SK-N-SH (cell line): Measurements from ENCODE around the gene PHTF1. TPM values are rescaled to one million over a fixed set of nuclear protein-coding genes. Genes with fewer than 3 reads are reported as not detected.

Source experiments
- CTCF ChIA-PET: fragments of 300-600, 350-600 bp; formaldehyde crosslinking; extraction: SDS; loops from one replicate; lab custom pipeline; 2021; lab: Yijun Ruan, JAX
- POLR2A ChIA-PET: fragments of 350-600 bp; sonication (Branson Sonifier 250); formaldehyde crosslinking; extraction: SDS; loops from one replicate; lab custom pipeline; 2020; ENCODE audit warnings: antibody characterized with exemption, inconsistent platforms; lab: Yijun Ruan, JAX
- DNase-seq: peaks from one replicate; pipeline ENCODE4 v3.0.0; 2012
- H2AFZ ChIP-seq: fragments of 200-600 bp; sonication (generic); 2 replicates; pipeline ENCODE4 v1.8.1; 2016; ENCODE audit warnings: antibody characterized with exemption, mild to moderate bottlenecking, low read depth
- H3F3A ChIP-seq: fragments of 200-600 bp; sonication (generic); replicated peaks from 2 replicates; pipeline ENCODE3; 2016; ENCODE audit warnings: antibody characterized with exemption, mild to moderate bottlenecking; ENCODE audit not compliant: insufficient read depth
- H3K27ac ChIP-seq, 2 experiments: fragments of 200-500 bp in 1 of 2; fragments of 200-600 bp in 1 of 2; sonication (Bioruptor generic) in 1 of 2; sonication (generic), shearing (Covaris generic) in 1 of 2; 2 replicates each; pipeline versions ENCODE4 v1.5.1 to v1.6.1; 2014 to 2016; ENCODE audit warnings: low read depth in 2 of 2, inconsistent platforms in 1 of 2, low read length in 1 of 2, mild to moderate bottlenecking in 1 of 2, mixed read lengths in 1 of 2
- H3K27me3 ChIP-seq: fragments of 200-600 bp; sonication (generic), shearing (Covaris generic); 2 replicates; pipeline ENCODE4 v1.6.1; 2016; ENCODE audit warnings: mixed run types; ENCODE audit not compliant: insufficient read depth
- H3K36me3 ChIP-seq, 2 experiments: fragments of 200-500 bp in 1 of 2; fragments of 200-600 bp in 1 of 2; sonication (Bioruptor generic) in 1 of 2; sonication (generic) in 1 of 2; replicated peaks in 1 of 2; 2 replicates each; pipeline versions ENCODE3 to v1.5.1; 2014 to 2016; ENCODE audit warnings: low read length in 1 of 2, mild to moderate bottlenecking in 1 of 2; ENCODE audit not compliant: insufficient read depth in 2 of 2, control insufficient read depth in 1 of 2
- H3K4me1 ChIP-seq, 2 experiments: fragments of 200-500 bp in 1 of 2; fragments of 200-600 bp in 1 of 2; sonication (Bioruptor generic) in 1 of 2; sonication (generic), shearing (Covaris generic) in 1 of 2; 2 replicates each; pipeline versions ENCODE4 v1.5.1 to v1.6.1; 2014 to 2016; ENCODE audit warnings: low read depth in 1 of 2, low read length in 1 of 2, mixed run types in 1 of 2; ENCODE audit not compliant: insufficient read depth in 2 of 2, control insufficient read depth in 1 of 2
- H3K4me2 ChIP-seq: fragments of 200-600 bp; sonication (generic), shearing (Covaris generic); 2 replicates; pipeline ENCODE4 v1.6.1; 2017; ENCODE audit warnings: mixed run types
- H3K4me3 ChIP-seq, 2 experiments: fragments of 200-500 bp in 1 of 2; fragments of 200-600 bp in 1 of 2; sonication (Bioruptor generic) in 1 of 2; sonication (generic), shearing (Covaris generic) in 1 of 2; 2 replicates each; pipeline versions ENCODE4 v1.5.1 to v1.8.1; 2014 to 2016; ENCODE audit warnings: low read depth in 2 of 2, inconsistent platforms in 1 of 2, low read length in 1 of 2, mild to moderate bottlenecking in 1 of 2, mixed read lengths in 1 of 2, moderate library complexity in 1 of 2
- H3K79me2 ChIP-seq: fragments of 200-600 bp; sonication (generic); 2 replicates; pipeline ENCODE4 v1.8.1; 2017; ENCODE audit warnings: mild to moderate bottlenecking; ENCODE audit not compliant: insufficient read depth
- H3K9ac ChIP-seq: fragments of 200-600 bp; sonication (generic); 2 replicates; pipeline ENCODE4 v1.6.1; 2017; ENCODE audit warnings: mixed run types
- H3K9me2 ChIP-seq: fragments of 200-600 bp; sonication (generic); 2 replicates; pipeline ENCODE4 v1.6.1; 2017; ENCODE audit warnings: mixed run types
- H3K9me3 ChIP-seq: fragments of 200-600 bp; sonication (generic); 2 replicates; pipeline ENCODE4 v1.6.1; 2017; ENCODE audit warnings: mixed run types, mild to moderate bottlenecking, moderate library complexity
- H4K20me1 ChIP-seq: fragments of 200-600 bp; sonication (generic); 2 replicates; pipeline ENCODE4 v1.6.1; 2017; ENCODE audit warnings: mild to moderate bottlenecking, mixed run types; ENCODE audit not compliant: insufficient read depth
- CHD2 ChIP-seq: fragments of 150-350 bp; IDR thresholded peaks from 2 replicates; pipeline ENCODE4 v1.6.1; 2018; ENCODE audit warnings: low read length; ENCODE audit not compliant: partially characterized antibody
- EZH2phosphoT487 ChIP-seq: fragments of 200-600 bp; sonication (generic); IDR thresholded peaks from 2 replicates; pipeline ENCODE4 v1.6.1; 2017; ENCODE audit warnings: low read depth, mixed run types, mild to moderate bottlenecking, antibody characterized with exemption, moderate library complexity, borderline replicate concordance
- FOXM1 ChIP-seq: IDR thresholded peaks from 2 replicates; pipeline ENCODE4 v1.4.0; 2012; ENCODE audit warnings: low read depth, mild to moderate bottlenecking
- IRF3 ChIP-seq: fragments of 150-350 bp; IDR thresholded peaks from 2 replicates; pipeline ENCODE4 v1.6.1; 2016; ENCODE audit warnings: mild to moderate bottlenecking, low read depth, low read length
- MAX ChIP-seq: IDR thresholded peaks from 2 replicates; pipeline ENCODE4 v1.4.0; 2012; ENCODE audit warnings: low read depth
- MEF2A ChIP-seq: IDR thresholded peaks from 2 replicates; pipeline ENCODE4 v1.4.0; 2012; ENCODE audit warnings: low read depth, borderline replicate concordance
- NRF1 ChIP-seq: IDR thresholded peaks from 2 replicates; pipeline ENCODE4 v1.6.1; 2012; ENCODE audit warnings: low read depth, mild to moderate bottlenecking, low read length
- POLR2AphosphoS5 ChIP-seq: IDR thresholded peaks from 2 replicates; pipeline ENCODE4 v1.6.1; 2012; ENCODE audit warnings: low read depth, low read length
- RAD21 ChIP-seq: IDR thresholded peaks from 2 replicates; pipeline ENCODE4 v1.6.1; 2012; ENCODE audit warnings: mild to moderate bottlenecking, low read length
- RCOR1 ChIP-seq: fragments of 150-350 bp; IDR thresholded peaks from 2 replicates; pipeline ENCODE4 v1.6.1; 2017; ENCODE audit warnings: antibody characterized with exemption, low read length
- TCF12 ChIP-seq: IDR thresholded peaks from 2 replicates; pipeline ENCODE4 v1.4.0; 2012
- USF2 ChIP-seq: fragments of 150-350 bp; IDR thresholded peaks from 2 replicates; pipeline ENCODE4 v1.6.1; 2017; ENCODE audit warnings: antibody characterized with exemption, low read length, low read depth, borderline replicate concordance
- YY1 ChIP-seq: IDR thresholded peaks from 2 replicates; pipeline ENCODE4 v1.4.0; 2012; ENCODE audit warnings: low read depth, mild to moderate bottlenecking
- WGBS: methylation state at CpG from one replicate; pipeline ENCODE4 v1.1.6; 2017; ENCODE audit warnings: low lambda C conversion rate; 5-methylcytosine and 5-hydroxymethylcytosine counted together
- polyA plus RNA-seq, 3 experiments: library from polyadenylated mRNA; depleted of rRNA; stranded (reverse); fragments of >200 nt; gene quantifications; 2 replicates each; pipeline ENCODE4 v1.2.3, GENCODE V29; 2012
- TF ChIP-seq, protein P1 (sequence below): IDR thresholded peaks from 2 replicates; pipeline ENCODE4 v1.4.0; 2012; ENCODE audit warnings: low read depth, borderline replicate concordance
- TF ChIP-seq, protein P2 (sequence below): fragments of 200-600 bp; sonication (generic); IDR thresholded peaks from 2 replicates; pipeline ENCODE4 v1.6.1; 2017; ENCODE audit warnings: antibody characterized with exemption, mild to moderate bottlenecking, moderate library complexity

PHTF1 gene
- polyA plus RNA-seq, 1 of the 3 experiments (the other 2 are of a cell fraction), result 10.8 TPM

GRCh38 chr1:113761937-113762336, 2.7 kb upstream of the PHTF1 start:
- no peaks in the 10 kb centered on the region for H3K9me3 ChIP-seq
- H3K36me3 ChIP-seq, result peaks cover 19 to 32% of the 10 kb centered on the region in 2 experiments
- no peak overlapping the region for H3K9ac ChIP-seq
- POLR2A ChIA-PET, result no interaction called here
- no peak overlapping the region for H2AFZ ChIP-seq
- no peak for DNase-seq
- no peak overlapping the region for H3K4me3 ChIP-seq
- H3K27me3 ChIP-seq, result no peaks in the 10 kb centered on the region
- WGBS, result 95% methylated on average over 3 of the region's 3 CpGs
- no peaks in the 10 kb centered on the region for H4K20me1 ChIP-seq
- peaks cover 20% of the 10 kb centered on the region for H3K79me2 ChIP-seq
- peaks cover 32% of the 10 kb centered on the region for H3F3A ChIP-seq
- H3K4me1 ChIP-seq, result peaks cover 7 to 11% of the 10 kb centered on the region in 2 experiments; a peak in 3 of 4 replicates
- TF ChIP-seq, protein P1, sequence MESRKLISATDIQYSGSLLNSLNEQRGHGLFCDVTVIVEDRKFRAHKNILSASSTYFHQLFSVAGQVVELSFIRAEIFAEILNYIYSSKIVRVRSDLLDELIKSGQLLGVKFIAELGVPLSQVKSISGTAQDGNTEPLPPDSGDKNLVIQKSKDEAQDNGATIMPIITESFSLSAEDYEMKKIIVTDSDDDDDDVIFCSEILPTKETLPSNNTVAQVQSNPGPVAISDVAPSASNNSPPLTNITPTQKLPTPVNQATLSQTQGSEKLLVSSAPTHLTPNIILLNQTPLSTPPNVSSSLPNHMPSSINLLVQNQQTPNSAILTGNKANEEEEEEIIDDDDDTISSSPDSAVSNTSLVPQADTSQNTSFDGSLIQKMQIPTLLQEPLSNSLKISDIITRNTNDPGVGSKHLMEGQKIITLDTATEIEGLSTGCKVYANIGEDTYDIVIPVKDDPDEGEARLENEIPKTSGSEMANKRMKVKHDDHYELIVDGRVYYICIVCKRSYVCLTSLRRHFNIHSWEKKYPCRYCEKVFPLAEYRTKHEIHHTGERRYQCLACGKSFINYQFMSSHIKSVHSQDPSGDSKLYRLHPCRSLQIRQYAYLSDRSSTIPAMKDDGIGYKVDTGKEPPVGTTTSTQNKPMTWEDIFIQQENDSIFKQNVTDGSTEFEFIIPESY, result no peak
- TF ChIP-seq IRF3 (no peak), FOXM1 (no peak), CHD2 (no peak), YY1 (no peak), NRF1 (no peak), RAD21 (no peak), POLR2AphosphoS5 (no peak), RCOR1 (no peak), USF2 (no peak), MAX (no peak), MEF2A (no peak), EZH2phosphoT487 (no peak), TCF12 (no peak)
- TF ChIP-seq, protein P2, sequence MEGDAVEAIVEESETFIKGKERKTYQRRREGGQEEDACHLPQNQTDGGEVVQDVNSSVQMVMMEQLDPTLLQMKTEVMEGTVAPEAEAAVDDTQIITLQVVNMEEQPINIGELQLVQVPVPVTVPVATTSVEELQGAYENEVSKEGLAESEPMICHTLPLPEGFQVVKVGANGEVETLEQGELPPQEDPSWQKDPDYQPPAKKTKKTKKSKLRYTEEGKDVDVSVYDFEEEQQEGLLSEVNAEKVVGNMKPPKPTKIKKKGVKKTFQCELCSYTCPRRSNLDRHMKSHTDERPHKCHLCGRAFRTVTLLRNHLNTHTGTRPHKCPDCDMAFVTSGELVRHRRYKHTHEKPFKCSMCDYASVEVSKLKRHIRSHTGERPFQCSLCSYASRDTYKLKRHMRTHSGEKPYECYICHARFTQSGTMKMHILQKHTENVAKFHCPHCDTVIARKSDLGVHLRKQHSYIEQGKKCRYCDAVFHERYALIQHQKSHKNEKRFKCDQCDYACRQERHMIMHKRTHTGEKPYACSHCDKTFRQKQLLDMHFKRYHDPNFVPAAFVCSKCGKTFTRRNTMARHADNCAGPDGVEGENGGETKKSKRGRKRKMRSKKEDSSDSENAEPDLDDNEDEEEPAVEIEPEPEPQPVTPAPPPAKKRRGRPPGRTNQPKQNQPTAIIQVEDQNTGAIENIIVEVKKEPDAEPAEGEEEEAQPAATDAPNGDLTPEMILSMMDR, result no peak
- TF ChIP-seq, all 33 proteins: peak for 0
- CTCF ChIA-PET, result interaction anchor here (1.3 kb wide), 1 partner anchor 9 kb away, joined by 4 read pairs; no protein-coding TSS in a partner anchor
- Histone ChIP-seq H3K9me2 (no peaks in the 10 kb centered on the region), H3K27ac (no peak overlapping the region), H3K4me2 (no peak overlapping the region)
